Spinal cord (tissue), 10 donors: ENCODE results near the gene PCNX1. TPM values are rescaled to one million over a fixed set of nuclear protein-coding genes. Genes with fewer than 3 reads are reported as not detected.
"Not testable (repeated sequence)": the region's sequence is repeated elsewhere in the genome, so short reads cannot be mapped to it uniquely, and the experiment has no call there.

Experiments used
- DNase-seq, 6 donors: peaks; one replicate each; pipeline versions ENCODE4 v3.0.0 to v3.0.0-alpha.2; 2013 to 2015; ENCODE audit warnings: low spot score in 6 of 6, low read depth in 4 of 6
- H3K27ac ChIP-seq: one replicate; pipeline ENCODE4 v1.5.1; 2013; ENCODE audit warnings: low read depth, low read length, control low read depth
- H3K27me3 ChIP-seq: one replicate; pipeline ENCODE4 v1.6.1; 2013; ENCODE audit warnings: low read length; ENCODE audit not compliant: control insufficient read depth, insufficient read depth
- H3K36me3 ChIP-seq: one replicate; pipeline ENCODE4 v1.6.1; 2013; ENCODE audit warnings: low read length; ENCODE audit not compliant: control insufficient read depth, insufficient read depth
- H3K4me1 ChIP-seq: one replicate; pipeline ENCODE4 v1.6.1; 2013; ENCODE audit warnings: low read length; ENCODE audit not compliant: control insufficient read depth, insufficient read depth
- H3K4me3 ChIP-seq: one replicate; pipeline ENCODE4 v1.5.1; 2013; ENCODE audit warnings: low read depth, low read length, control low read depth
- H3K9me3 ChIP-seq: one replicate; pipeline ENCODE4 v1.6.1; 2013; ENCODE audit warnings: low read length; ENCODE audit not compliant: control insufficient read depth, insufficient read depth
- WGBS: methylation state at CpG from one replicate; pipeline ENCODE4 v1.1.5; 2013; ENCODE audit warnings: missing lambda C conversion rate; ENCODE audit not compliant: insufficient coverage; 5-methylcytosine and 5-hydroxymethylcytosine counted together
- polyA plus RNA-seq, 2 donors: library from polyadenylated mRNA; unstranded; fragments of 120-200 nt; gene quantifications; one replicate each; pipeline ENCODE4 v1.2.1, GENCODE V29; 2013; ENCODE audit not compliant: insufficient read length in 2 of 2
- total RNA-seq, 2 donors: library from RNA; depleted of rRNA in 1 of 2; stranded (reverse); fragments of 120-200 nt in 1 of 2; fragments of >200 nt in 1 of 2; gene quantifications; one replicate each; pipeline versions ENCODE4 v1.2.3 to v1.2.4, GENCODE V29; 2013 to 2014
- donor health status: healthy.

The PCNX1 gene
- total and polyA plus RNA-seq, 4 donors, result 30.8 to 140 (median 47.0) TPM

GRCh38 chr14:70879448-70879847 lies 27.8 kb upstream of the PCNX1 start:
- Histone ChIP-seq H3K4me3 (no peak overlapping the region), H3K27ac (no peak overlapping the region), H3K27me3 (no peaks in the 10 kb centered on the region), H3K36me3 (no peaks in the 10 kb centered on the region), H3K9me3 (no peaks in the 10 kb centered on the region), H3K4me1 (no peaks in the 10 kb centered on the region)
- WGBS, result 50% methylated on average over 1 of the region's 1 CpG
- DNase-seq, result peak in 1 of 6 donors; percentile 25

- not testable (repeated sequence) for H3K36me3 ChIP-seq, H3K4me3 ChIP-seq, H3K4me1 ChIP-seq, H3K27me3 ChIP-seq, H3K27ac ChIP-seq, H3K9me3 ChIP-seq, DNase-seq
- WGBS, result no CpG with 5 or more reads among the region's 1 CpG
Measured at GRCh38 chr14:70880888-70881287, 26.4 kb upstream of the PCNX1 start.

- Histone ChIP-seq H3K9me3 (no peaks in the 10 kb centered on the region), H3K4me3 (no peak overlapping the region), H3K36me3 (no peaks in the 10 kb centered on the region), H3K27me3 (no peaks in the 10 kb centered on the region), H3K4me1 (peaks cover 1% of the 10 kb centered on the region), H3K27ac (no peak overlapping the region)
- 32% methylated on average over 3 of the region's 7 CpGs for WGBS
- DNase-seq, result no peak
Measured at GRCh38 chr14:70881549-70882177, 25.6 kb upstream of the PCNX1 start.

GRCh38 chr14:70882776-70883492 lies 24.3 kb upstream of the PCNX1 start:
- WGBS, result 79% methylated on average over 3 of the region's 6 CpGs
- no peak overlapping the region for H3K4me3 ChIP-seq
- DNase-seq, result no peak

GRCh38 chr14:70884595-70885342 lies 22.5 kb upstream of the PCNX1 start:
- Histone ChIP-seq H3K9me3 (no peaks in the 10 kb centered on the region), H3K4me1 (peaks cover 2% of the 10 kb centered on the region), H3K4me3 (no peak overlapping the region), H3K36me3 (no peaks in the 10 kb centered on the region), H3K27ac (no peak overlapping the region), H3K27me3 (no peaks in the 10 kb centered on the region)
- no peak for DNase-seq
- WGBS, result 85% methylated on average over 8 of the region's 8 CpGs

More at GRCh38 chr14:70882776-70883492, 24.3 kb upstream of the PCNX1 start:
- H3K9me3 ChIP-seq, result no peaks in the 10 kb centered on the region
- no peaks in the 10 kb centered on the region for H3K36me3 ChIP-seq
- peaks cover 2% of the 10 kb centered on the region for H3K4me1 ChIP-seq
- H3K27ac ChIP-seq, result no peak overlapping the region
- H3K27me3 ChIP-seq, result no peaks in the 10 kb centered on the region

- H3K36me3 ChIP-seq, result no peaks in the 10 kb centered on the region
- 45% methylated on average over 5 of the region's 5 CpGs for WGBS
- DNase-seq, result peak in 1 of 6 donors; percentile 24
Measured at GRCh38 chr14:70885343-70886022, 21.8 kb upstream of the PCNX1 start.

GRCh38 chr14:70886421-70887206 lies 20.6 kb upstream of the PCNX1 start:
- 64% methylated on average over 4 of the region's 5 CpGs for WGBS
- Histone ChIP-seq H3K4me3 (no peak overlapping the region), H3K9me3 (no peaks in the 10 kb centered on the region), H3K4me1 (peaks cover 2% of the 10 kb centered on the region), H3K36me3 (no peaks in the 10 kb centered on the region), H3K27ac (no peak overlapping the region), H3K27me3 (no peaks in the 10 kb centered on the region)
- no peak for DNase-seq

More at GRCh38 chr14:70885343-70886022, 21.8 kb upstream of the PCNX1 start:
- Histone ChIP-seq H3K4me3 (no peak overlapping the region), H3K9me3 (no peaks in the 10 kb centered on the region), H3K4me1 (peaks cover 2% of the 10 kb centered on the region), H3K27me3 (no peaks in the 10 kb centered on the region), H3K27ac (no peak overlapping the region)

GRCh38 chr14:70887207-70887681 lies 20.0 kb upstream of the PCNX1 start:
- H3K27me3 ChIP-seq, result no peaks in the 10 kb centered on the region
- no peak overlapping the region for H3K27ac ChIP-seq
- H3K4me1 ChIP-seq, result peaks cover 2% of the 10 kb centered on the region
- no peaks in the 10 kb centered on the region for H3K9me3 ChIP-seq
- H3K36me3 ChIP-seq, result no peaks in the 10 kb centered on the region
- DNase-seq, result peak in 1 of 6 donors; percentile 39
- H3K4me3 ChIP-seq, result no peak overlapping the region
- WGBS, result 60% methylated on average over 1 of the region's 3 CpGs
